Endothelial cell of umbilical vein (primary cell): ENCODE results near the gene ARNT2.

ENCODE experiments used
- EZH2 ChIP-seq: IDR thresholded peaks from 2 replicates; pipeline ENCODE4 v1.6.1; 2012; ENCODE audit warnings: borderline replicate concordance, low read depth, mild to moderate bottlenecking, moderate library complexity, low read length, inconsistent platforms; ENCODE audit not compliant: severe bottlenecking
- FOS ChIP-seq: IDR thresholded peaks from 2 replicates; pipeline ENCODE4 v1.6.1; 2011; ENCODE audit warnings: mild to moderate bottlenecking, low read length, moderate library complexity, borderline replicate concordance; ENCODE audit not compliant: insufficient read depth
- GATA2 ChIP-seq: IDR thresholded peaks from 2 replicates; pipeline ENCODE4 v1.7.0; 2011; ENCODE audit warnings: low read depth, mild to moderate bottlenecking, moderate library complexity, mixed read lengths, low read length; ENCODE audit not compliant: insufficient read length, insufficient read depth
- JUN ChIP-seq: IDR thresholded peaks from 2 replicates; pipeline ENCODE4 v1.6.1; 2011; ENCODE audit warnings: borderline replicate concordance, low read depth; ENCODE audit not compliant: insufficient read length, insufficient read depth
- MAX ChIP-seq: IDR thresholded peaks from 2 replicates; pipeline ENCODE4 v1.6.1; 2011; ENCODE audit not compliant: insufficient read depth, insufficient read length
- MYC ChIP-seq: IDR thresholded peaks from one replicate; pipeline ENCODE4 v1.6.1; 2011; ENCODE audit warnings: mild to moderate bottlenecking, low read depth, low read length
- POLR2A ChIP-seq: IDR thresholded peaks from 2 replicates; pipeline ENCODE4 v1.6.1; 2012; ENCODE audit warnings: low read depth, mild to moderate bottlenecking, control low read depth, low read length
- POLR2AphosphoS5 ChIP-seq: IDR thresholded peaks from 2 replicates; pipeline ENCODE4 v1.6.1; 2012; ENCODE audit warnings: low read depth, mild to moderate bottlenecking, control low read depth, low read length, moderate library complexity; ENCODE audit not compliant: insufficient read depth
- TF ChIP-seq, protein P1 (sequence below), 2 donors: IDR thresholded peaks; 1 replicate in 1 of 2; 2 replicates in 1 of 2; pipeline ENCODE4 v1.5.1; 2011; ENCODE audit warnings: low read length in 2 of 2, mild to moderate bottlenecking in 2 of 2, moderate library complexity in 2 of 2, control low read depth in 1 of 2, inconsistent platforms in 1 of 2, low read depth in 1 of 2; ENCODE audit not compliant: insufficient read depth in 1 of 2; ENCODE audit errors: extremely low read depth in 1 of 2

- TF ChIP-seq POLR2A (no peak), POLR2AphosphoS5 (no peak), MAX (no peak), JUN (no peak), EZH2 (no peak), MYC (no peak), FOS (no peak), GATA2 (no peak)
- TF ChIP-seq, protein P1, sequence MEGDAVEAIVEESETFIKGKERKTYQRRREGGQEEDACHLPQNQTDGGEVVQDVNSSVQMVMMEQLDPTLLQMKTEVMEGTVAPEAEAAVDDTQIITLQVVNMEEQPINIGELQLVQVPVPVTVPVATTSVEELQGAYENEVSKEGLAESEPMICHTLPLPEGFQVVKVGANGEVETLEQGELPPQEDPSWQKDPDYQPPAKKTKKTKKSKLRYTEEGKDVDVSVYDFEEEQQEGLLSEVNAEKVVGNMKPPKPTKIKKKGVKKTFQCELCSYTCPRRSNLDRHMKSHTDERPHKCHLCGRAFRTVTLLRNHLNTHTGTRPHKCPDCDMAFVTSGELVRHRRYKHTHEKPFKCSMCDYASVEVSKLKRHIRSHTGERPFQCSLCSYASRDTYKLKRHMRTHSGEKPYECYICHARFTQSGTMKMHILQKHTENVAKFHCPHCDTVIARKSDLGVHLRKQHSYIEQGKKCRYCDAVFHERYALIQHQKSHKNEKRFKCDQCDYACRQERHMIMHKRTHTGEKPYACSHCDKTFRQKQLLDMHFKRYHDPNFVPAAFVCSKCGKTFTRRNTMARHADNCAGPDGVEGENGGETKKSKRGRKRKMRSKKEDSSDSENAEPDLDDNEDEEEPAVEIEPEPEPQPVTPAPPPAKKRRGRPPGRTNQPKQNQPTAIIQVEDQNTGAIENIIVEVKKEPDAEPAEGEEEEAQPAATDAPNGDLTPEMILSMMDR (IDR thresholded peaks at IDR 0.05; ENCODE audit: extremely low read depth in 1 of 2, insufficient read depth in 1 of 2, low read depth in 1 of 2, low read length in 2 of 2) = no peak
These were observed 164.9 kb downstream of the ARNT2 start for GRCh38 chr15:80568876-80569605.
